K562 (cell line): Measurements from ENCODE around the gene CEMIP2. TPM values are rescaled to one million over a fixed set of nuclear protein-coding genes. Genes with fewer than 3 reads are reported as not detected.

Experiments
- BHLHE40 ChIP-seq: IDR thresholded peaks from 2 replicates; pipeline ENCODE4 v1.6.1; 2011; ENCODE audit warnings: low read length, improper control_type of control experiment
- EP400 ChIP-seq: fragments of 450-650 bp; IDR thresholded peaks from 2 replicates; pipeline ENCODE4 v1.6.1; 2017; ENCODE audit warnings: antibody characterized with exemption, mild to moderate bottlenecking, moderate library complexity
- KHSRP ChIP-seq: fragments of 450-650 bp; IDR thresholded peaks from 2 replicates; pipeline ENCODE4 v1.6.1; 2017
- SIN3B ChIP-seq: fragments of 450-650 bp; IDR thresholded peaks from 2 replicates; pipeline ENCODE4 v1.6.1; 2017; ENCODE audit warnings: low read depth, mild to moderate bottlenecking, moderate library complexity
- STAT5A ChIP-seq: IDR thresholded peaks from 2 replicates; pipeline ENCODE4 v1.6.1; 2012; ENCODE audit warnings: low read length, inconsistent platforms, borderline replicate concordance
- TAF9B ChIP-seq: fragments of 450-650 bp; IDR thresholded peaks from 2 replicates; pipeline ENCODE4 v1.6.1; 2018; ENCODE audit warnings: mild to moderate bottlenecking; ENCODE audit not compliant: partially characterized antibody
- ZNF121 ChIP-seq: sonication (generic); formaldehyde crosslinking; conservative IDR thresholded peaks from 2 replicates; pipeline ENCODE4 v1.8.0; 2022; ENCODE audit warnings: missing genetic modification reagents
- polyA plus RNA-seq, 8 experiments: library from polyadenylated mRNA; depleted of rRNA in 4 of 8; stranded (reverse) in 5 of 8; unstranded in 3 of 8; fragments of >200 nt; fragmentation: Nextera tagmentation in 2 of 8; fragmentation: Illumina TruSeq in 1 of 8; extraction: Ambion mirVana in 2 of 8; extraction: Trizol in 1 of 8; gene quantifications; 2 replicates each; pipeline versions ENCODE4 v1.2.1 to v1.2.3, GENCODE V29; 2011 to 2014; ENCODE audit warnings: inconsistent platforms in 1 of 8, missing spikeins in 1 of 8
- total RNA-seq, 7 experiments: library from RNA; depleted of rRNA in 6 of 7; stranded (reverse); fragments of >200 nt in 6 of 7; fragmentation: Illumina TruSeq in 2 of 7; extraction: Trizol in 2 of 7; gene quantifications; 2 replicates each; pipeline versions ENCODE4 v1.2.1 to v1.2.3, GENCODE V29; 2011 to 2021; ENCODE audit warnings: low replicate concordance in 1 of 7
- TF ChIP-seq, protein P1 (sequence below): fragments of 450-650 bp; IDR thresholded peaks from 2 replicates; pipeline ENCODE4 v1.6.1; 2016
- TF ChIP-seq, protein P2 (sequence below), 2 experiments: fragments of 450-650 bp; IDR thresholded peaks; 2 replicates each; pipeline ENCODE4 v1.6.1; 2018; ENCODE audit warnings: mild to moderate bottlenecking in 2 of 2, low read depth in 1 of 2; ENCODE audit not compliant: partially characterized antibody in 2 of 2
- TF ChIP-seq, protein P3 (sequence below), 2 experiments: fragments of 250-450 bp in 1 of 2; fragments of 450-650 bp in 1 of 2; sonication (Bioruptor Pico) in 1 of 2; IDR thresholded peaks; 2 replicates each; pipeline versions ENCODE4 v1.6.1 to v1.8.0; 2016 to 2021; ENCODE audit warnings: mild to moderate bottlenecking in 2 of 2, moderate library complexity in 2 of 2, missing compliant biosample characterization in 1 of 2, missing genetic modification characterization in 1 of 2
- TF ChIP-seq, protein P4 (sequence below): fragments of 250-450 bp; sonication (Bioruptor Pico); IDR thresholded peaks from 2 replicates; pipeline ENCODE4 v1.4.0; 2020
- TF ChIP-seq, protein P5 (sequence below): IDR thresholded peaks from 2 replicates; pipeline ENCODE4 v1.6.1; 2012; ENCODE audit warnings: low read depth, low read length, improper control_type of control experiment, borderline replicate concordance

Gene CEMIP2
- total and polyA plus RNA-seq, 9 of the 15 experiments (the other 6 are each of a cell fraction or from before 2014, with no cell fraction given) = 5.4 to 29.9 (median 14.2) TPM

DNA sequence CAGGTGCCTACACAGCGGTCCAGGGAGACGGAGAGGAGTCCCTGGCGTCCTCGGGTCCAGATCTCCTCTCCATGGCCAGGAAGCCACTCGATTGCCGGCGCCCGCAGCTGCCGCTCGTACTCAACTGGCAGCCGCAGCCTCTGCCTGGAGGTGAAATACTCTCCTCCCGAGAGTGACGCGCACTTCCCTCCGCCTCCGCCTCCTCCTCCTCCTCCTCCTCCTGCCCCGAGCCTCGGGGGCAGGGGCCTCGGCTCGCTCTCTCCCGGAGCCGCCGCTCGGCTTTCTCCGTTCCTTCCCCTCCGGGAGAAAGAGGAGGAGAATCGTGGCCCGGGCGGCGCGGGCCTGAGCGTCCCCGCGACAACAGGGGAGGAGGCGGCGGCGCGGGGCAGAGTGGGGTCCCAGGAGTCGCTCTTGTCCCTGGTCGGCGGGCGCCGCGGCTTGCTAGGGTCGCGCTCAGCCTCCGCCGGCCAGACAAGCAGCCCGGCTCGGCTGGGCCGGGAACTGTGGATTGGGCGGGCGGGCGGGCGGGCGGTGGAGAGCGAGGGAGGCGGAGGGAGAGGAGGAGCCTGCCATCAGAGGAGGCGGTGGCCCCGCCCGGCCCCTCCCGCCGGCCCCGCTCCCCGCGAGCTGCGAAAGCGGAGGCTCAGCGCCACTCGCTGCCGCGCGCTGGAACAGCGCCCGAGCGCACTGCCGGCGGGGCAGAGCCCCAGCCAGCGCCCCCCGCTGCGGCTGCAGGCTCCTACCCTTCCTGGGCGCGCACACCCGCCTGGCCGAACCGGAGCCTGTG, at the start of gene CEMIP2 (continued):
- TF ChIP-seq, protein P1, sequence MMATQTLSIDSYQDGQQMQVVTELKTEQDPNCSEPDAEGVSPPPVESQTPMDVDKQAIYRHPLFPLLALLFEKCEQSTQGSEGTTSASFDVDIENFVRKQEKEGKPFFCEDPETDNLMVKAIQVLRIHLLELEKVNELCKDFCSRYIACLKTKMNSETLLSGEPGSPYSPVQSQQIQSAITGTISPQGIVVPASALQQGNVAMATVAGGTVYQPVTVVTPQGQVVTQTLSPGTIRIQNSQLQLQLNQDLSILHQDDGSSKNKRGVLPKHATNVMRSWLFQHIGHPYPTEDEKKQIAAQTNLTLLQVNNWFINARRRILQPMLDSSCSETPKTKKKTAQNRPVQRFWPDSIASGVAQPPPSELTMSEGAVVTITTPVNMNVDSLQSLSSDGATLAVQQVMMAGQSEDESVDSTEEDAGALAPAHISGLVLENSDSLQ = peak; percentile 45; the same call in 1 of the 2 replicates
- TF ChIP-seq, protein P2, sequence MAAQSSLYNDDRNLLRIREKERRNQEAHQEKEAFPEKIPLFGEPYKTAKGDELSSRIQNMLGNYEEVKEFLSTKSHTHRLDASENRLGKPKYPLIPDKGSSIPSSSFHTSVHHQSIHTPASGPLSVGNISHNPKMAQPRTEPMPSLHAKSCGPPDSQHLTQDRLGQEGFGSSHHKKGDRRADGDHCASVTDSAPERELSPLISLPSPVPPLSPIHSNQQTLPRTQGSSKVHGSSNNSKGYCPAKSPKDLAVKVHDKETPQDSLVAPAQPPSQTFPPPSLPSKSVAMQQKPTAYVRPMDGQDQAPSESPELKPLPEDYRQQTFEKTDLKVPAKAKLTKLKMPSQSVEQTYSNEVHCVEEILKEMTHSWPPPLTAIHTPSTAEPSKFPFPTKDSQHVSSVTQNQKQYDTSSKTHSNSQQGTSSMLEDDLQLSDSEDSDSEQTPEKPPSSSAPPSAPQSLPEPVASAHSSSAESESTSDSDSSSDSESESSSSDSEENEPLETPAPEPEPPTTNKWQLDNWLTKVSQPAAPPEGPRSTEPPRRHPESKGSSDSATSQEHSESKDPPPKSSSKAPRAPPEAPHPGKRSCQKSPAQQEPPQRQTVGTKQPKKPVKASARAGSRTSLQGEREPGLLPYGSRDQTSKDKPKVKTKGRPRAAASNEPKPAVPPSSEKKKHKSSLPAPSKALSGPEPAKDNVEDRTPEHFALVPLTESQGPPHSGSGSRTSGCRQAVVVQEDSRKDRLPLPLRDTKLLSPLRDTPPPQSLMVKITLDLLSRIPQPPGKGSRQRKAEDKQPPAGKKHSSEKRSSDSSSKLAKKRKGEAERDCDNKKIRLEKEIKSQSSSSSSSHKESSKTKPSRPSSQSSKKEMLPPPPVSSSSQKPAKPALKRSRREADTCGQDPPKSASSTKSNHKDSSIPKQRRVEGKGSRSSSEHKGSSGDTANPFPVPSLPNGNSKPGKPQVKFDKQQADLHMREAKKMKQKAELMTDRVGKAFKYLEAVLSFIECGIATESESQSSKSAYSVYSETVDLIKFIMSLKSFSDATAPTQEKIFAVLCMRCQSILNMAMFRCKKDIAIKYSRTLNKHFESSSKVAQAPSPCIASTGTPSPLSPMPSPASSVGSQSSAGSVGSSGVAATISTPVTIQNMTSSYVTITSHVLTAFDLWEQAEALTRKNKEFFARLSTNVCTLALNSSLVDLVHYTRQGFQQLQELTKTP (IDR thresholded peaks at IDR 0.05; ENCODE audit: low read depth in 1 of 2, partially characterized antibody in 2 of 2) = no peak
- no peak for TF ChIP-seq KHSRP
- TF ChIP-seq SIN3B = no peak
- TF ChIP-seq, protein P3, sequence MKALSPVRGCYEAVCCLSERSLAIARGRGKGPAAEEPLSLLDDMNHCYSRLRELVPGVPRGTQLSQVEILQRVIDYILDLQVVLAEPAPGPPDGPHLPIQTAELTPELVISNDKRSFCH (CRISPR knock-in tag; IDR thresholded peaks at IDR 0.05) = no peak
- TF ChIP-seq, protein P3 (tag; IDR thresholded peaks at IDR 0.05) = no peak
- no peak for TF ChIP-seq STAT5A
- TF ChIP-seq, protein P4, sequence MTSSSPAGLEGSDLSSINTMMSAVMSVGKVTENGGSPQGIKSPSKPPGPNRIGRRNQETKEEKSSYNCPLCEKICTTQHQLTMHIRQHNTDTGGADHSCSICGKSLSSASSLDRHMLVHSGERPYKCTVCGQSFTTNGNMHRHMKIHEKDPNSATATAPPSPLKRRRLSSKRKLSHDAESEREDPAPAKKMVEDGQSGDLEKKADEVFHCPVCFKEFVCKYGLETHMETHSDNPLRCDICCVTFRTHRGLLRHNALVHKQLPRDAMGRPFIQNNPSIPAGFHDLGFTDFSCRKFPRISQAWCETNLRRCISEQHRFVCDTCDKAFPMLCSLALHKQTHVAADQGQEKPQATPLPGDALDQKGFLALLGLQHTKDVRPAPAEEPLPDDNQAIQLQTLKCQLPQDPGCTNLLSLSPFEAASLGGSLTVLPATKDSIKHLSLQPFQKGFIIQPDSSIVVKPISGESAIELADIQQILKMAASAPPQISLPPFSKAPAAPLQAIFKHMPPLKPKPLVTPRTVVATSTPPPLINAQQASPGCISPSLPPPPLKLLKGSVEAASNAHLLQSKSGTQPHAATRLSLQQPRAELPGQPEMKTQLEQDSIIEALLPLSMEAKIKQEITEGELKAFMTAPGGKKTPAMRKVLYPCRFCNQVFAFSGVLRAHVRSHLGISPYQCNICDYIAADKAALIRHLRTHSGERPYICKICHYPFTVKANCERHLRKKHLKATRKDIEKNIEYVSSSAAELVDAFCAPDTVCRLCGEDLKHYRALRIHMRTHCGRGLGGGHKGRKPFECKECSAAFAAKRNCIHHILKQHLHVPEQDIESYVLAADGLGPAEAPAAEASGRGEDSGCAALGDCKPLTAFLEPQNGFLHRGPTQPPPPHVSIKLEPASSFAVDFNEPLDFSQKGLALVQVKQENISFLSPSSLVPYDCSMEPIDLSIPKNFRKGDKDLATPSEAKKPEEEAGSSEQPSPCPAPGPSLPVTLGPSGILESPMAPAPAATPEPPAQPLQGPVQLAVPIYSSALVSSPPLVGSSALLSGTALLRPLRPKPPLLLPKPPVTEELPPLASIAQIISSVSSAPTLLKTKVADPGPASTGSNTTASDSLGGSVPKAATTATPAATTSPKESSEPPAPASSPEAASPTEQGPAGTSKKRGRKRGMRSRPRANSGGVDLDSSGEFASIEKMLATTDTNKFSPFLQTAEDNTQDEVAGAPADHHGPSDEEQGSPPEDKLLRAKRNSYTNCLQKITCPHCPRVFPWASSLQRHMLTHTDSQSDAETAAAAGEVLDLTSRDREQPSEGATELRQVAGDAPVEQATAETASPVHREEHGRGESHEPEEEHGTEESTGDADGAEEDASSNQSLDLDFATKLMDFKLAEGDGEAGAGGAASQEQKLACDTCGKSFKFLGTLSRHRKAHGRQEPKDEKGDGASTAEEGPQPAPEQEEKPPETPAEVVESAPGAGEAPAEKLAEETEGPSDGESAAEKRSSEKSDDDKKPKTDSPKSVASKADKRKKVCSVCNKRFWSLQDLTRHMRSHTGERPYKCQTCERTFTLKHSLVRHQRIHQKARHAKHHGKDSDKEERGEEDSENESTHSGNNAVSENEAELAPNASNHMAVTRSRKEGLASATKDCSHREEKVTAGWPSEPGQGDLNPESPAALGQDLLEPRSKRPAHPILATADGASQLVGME = no peak
- TF ChIP-seq EP400 = no peak
- TF ChIP-seq TAF9B = peak; percentile 47
- TF ChIP-seq ZNF121 (CRISPR knock-in tag) = no peak
- TF ChIP-seq BHLHE40 = no peak
- TF ChIP-seq, protein P5, sequence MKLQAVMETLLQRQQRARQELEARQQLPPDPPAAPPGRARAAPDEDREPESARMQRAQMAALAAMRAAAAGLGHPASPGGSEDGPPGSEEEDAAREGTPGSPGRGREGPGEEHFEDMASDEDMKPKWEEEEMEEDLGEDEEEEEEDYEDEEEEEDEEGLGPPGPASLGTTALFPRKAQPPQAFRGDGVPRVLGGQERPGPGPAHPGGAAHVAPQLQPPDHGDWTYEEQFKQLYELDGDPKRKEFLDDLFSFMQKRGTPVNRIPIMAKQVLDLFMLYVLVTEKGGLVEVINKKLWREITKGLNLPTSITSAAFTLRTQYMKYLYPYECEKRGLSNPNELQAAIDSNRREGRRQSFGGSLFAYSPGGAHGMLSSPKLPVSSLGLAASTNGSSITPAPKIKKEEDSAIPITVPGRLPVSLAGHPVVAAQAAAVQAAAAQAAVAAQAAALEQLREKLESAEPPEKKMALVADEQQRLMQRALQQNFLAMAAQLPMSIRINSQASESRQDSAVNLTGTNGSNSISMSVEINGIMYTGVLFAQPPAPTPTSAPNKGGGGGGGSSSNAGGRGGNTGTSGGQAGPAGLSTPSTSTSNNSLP = no peak
